Activated CD4-positive, alpha-beta memory T cell treated with anti-CD3 and anti-CD28 coated beads for 36 hours (primary cell): Measurements from ENCODE around the gene OCLN. TPM values are rescaled to one million over a fixed set of nuclear protein-coding genes. Genes with fewer than 3 reads are reported as not detected.
"Not testable (repeated sequence)": the region's sequence is repeated elsewhere in the genome, so short reads cannot be mapped to it uniquely, and the experiment has no call there.

Experiments used
- CTCF ChIA-PET: fragments of 350-600 bp; sonication (Branson Sonifier 250); formaldehyde crosslinking; loops from one replicate; lab custom pipeline; 2021; ENCODE audit warnings: antibody characterized with exemption, inconsistent platforms; lab: Charles Lee
- POLR2A ChIA-PET: fragments of 350-600 bp; sonication (Branson Sonifier 250); formaldehyde crosslinking; loops from one replicate; lab custom pipeline; 2021; ENCODE audit warnings: antibody characterized with exemption; lab: Charles Lee
- DNase-seq: peaks from one replicate; pipeline ENCODE4 v3.0.0-alpha.2; 2020
- H3K27ac Mint-ChIP-seq: one replicate; pipeline ENCODE4 v1.8.0; 2021; ENCODE audit warnings: mixed read lengths
- H3K27me3 Mint-ChIP-seq: one replicate; pipeline ENCODE4 v1.8.0; 2021; ENCODE audit warnings: mixed read lengths
- H3K36me3 Mint-ChIP-seq: one replicate; pipeline ENCODE4 v1.8.0; 2021; ENCODE audit warnings: mixed read lengths
- H3K4me1 Mint-ChIP-seq: one replicate; pipeline ENCODE4 v1.8.0; 2021; ENCODE audit warnings: low read depth, mixed read lengths
- H3K4me3 Mint-ChIP-seq: one replicate; pipeline ENCODE4 v1.8.0; 2021; ENCODE audit warnings: mild to moderate bottlenecking, mixed read lengths
- H3K9me3 Mint-ChIP-seq: one replicate; pipeline ENCODE4 v1.8.0; 2021; ENCODE audit warnings: mixed read lengths
- intact Hi-C: fragments of 100-400 bp; cut with micrococcal nuclease; formaldehyde crosslinking; loops from one replicate; pipeline ENCODE4 v1.15.1; 2023
- total RNA-seq, 2 experiments: library from RNA; stranded (reverse); gene quantifications; one replicate each; pipeline ENCODE4 v1.2.3, GENCODE V29; 2021

The OCLN gene
- total RNA-seq, 2 experiments from 2014 or later: 0.68 to 0.83 TPM

GRCh38 chr5:69467442-69468225 is 25.0 kb upstream of the OCLN start:
- CTCF ChIA-PET: no interaction called here
- no peaks in the 10 kb centered on the region for H3K36me3 Mint-ChIP-seq
- POLR2A ChIA-PET: no interaction called here
- no peaks in the 10 kb centered on the region for H3K27me3 Mint-ChIP-seq
- peaks cover 3% of the 10 kb centered on the region for H3K9me3 Mint-ChIP-seq
- no peak for DNase-seq
- H3K27ac Mint-ChIP-seq: no peak overlapping the region
- intact Hi-C loops: no loop called here
- H3K4me1 Mint-ChIP-seq: no peaks in the 10 kb centered on the region
- no peak overlapping the region for H3K4me3 Mint-ChIP-seq

- no peak for DNase-seq
- H3K4me1 Mint-ChIP-seq: no peaks in the 10 kb centered on the region
- H3K36me3 Mint-ChIP-seq: no peaks in the 10 kb centered on the region
- no peak overlapping the region for H3K27ac Mint-ChIP-seq
- no peaks in the 10 kb centered on the region for H3K27me3 Mint-ChIP-seq
- peaks cover 3% of the 10 kb centered on the region for H3K9me3 Mint-ChIP-seq
- CTCF ChIA-PET: no interaction called here
- intact Hi-C loops: no loop called here
- H3K4me3 Mint-ChIP-seq: no peak overlapping the region
- POLR2A ChIA-PET: no interaction called here
Measured at GRCh38 chr5:69468631-69469030, 24.0 kb upstream of the OCLN start.

- POLR2A ChIA-PET, CTCF ChIA-PET, intact Hi-C loops: not testable (repeated sequence)
Measured at GRCh38 chr5:69471516-69471915, 21.1 kb upstream of the OCLN start.

DNA sequence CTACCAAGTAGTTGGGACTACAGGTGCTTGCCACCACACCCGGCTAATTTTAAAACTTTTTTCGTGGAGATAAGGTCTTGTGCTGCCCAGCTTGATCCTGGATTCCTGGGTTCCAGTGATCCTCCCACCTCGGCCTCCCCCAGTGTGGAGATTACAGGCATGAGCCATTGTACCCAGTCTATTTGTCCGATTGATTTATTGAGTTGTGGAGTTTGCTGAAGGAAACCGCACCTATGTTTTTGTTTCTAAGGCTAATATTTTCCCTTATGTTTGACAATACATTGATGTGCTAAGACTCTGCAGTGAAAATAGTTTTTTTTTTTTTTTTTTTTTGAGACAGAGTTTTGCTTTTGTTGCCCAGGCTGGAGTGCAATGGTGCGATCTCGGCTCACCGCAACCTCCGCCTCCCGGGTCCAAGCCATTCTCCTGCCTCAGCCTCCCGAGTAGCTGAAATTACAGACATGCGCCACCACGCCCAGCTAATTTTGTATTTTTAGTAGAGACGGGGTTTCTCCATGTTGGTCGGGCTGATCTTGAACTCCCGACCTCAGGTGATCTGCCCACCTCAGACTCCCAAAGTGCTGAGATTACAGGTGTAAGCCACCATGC is 20.0 kb upstream of the OCLN start:
- H3K27ac Mint-ChIP-seq, DNase-seq, H3K4me3 Mint-ChIP-seq, H3K9me3 Mint-ChIP-seq, intact Hi-C loops, H3K36me3 Mint-ChIP-seq, H3K4me1 Mint-ChIP-seq, POLR2A ChIA-PET, CTCF ChIA-PET, H3K27me3 Mint-ChIP-seq: not testable (repeated sequence)

More at GRCh38 chr5:69471516-69471915, 21.1 kb upstream of the OCLN start:
- H3K27me3 Mint-ChIP-seq, DNase-seq, H3K36me3 Mint-ChIP-seq, H3K4me3 Mint-ChIP-seq, H3K4me1 Mint-ChIP-seq, H3K9me3 Mint-ChIP-seq, H3K27ac Mint-ChIP-seq: not testable (repeated sequence)

DNA sequence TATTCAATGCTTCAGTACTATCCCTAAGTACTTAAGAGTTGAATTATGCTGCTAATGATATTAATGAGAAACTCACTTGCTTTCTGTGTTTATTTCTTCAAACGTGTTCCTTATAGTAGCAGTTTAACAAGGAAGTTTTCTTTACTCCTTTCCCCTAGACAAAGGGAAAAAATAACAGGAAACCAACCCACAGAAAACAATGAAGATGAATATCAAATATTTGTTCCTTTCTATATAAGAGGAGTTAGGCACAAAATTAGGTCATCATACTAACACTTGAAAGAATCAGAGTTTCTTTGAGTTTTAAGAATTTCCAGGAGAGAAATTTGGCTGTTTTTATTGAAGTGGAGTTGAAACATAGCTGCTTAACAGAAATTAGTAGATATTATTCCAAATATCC is 15.4 kb upstream of the OCLN start:
- CTCF ChIA-PET: no interaction called here
- Mint-ChIP-seq H3K4me3 (no peak overlapping the region), H3K27me3 (no peaks in the 10 kb centered on the region), H3K9me3 (no peaks in the 10 kb centered on the region), H3K4me1 (no peaks in the 10 kb centered on the region), H3K27ac (no peak overlapping the region), H3K36me3 (no peaks in the 10 kb centered on the region)
- intact Hi-C loops: no loop called here
- no peak for DNase-seq
- POLR2A ChIA-PET: no interaction called here

DNA sequence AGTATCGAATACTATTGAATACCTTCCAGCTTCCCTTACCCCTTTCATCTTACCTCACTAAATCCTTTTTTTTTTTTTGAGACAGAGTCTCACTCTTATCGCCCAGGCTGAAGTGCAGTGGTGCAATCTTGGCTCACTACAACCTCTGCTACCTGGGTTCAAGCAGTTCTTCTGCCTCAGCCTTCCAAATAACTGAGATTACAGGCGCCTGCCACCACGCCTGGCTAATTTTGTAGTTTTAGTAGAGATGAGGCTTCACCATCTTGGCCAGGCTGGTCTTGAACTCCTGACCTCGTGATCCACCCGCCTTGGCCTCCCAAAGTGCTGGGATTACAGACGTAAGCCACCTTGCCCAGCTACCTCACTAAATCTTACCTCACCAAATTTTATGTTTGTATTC is 14.3 kb upstream of the OCLN start:
- intact Hi-C loops, H3K36me3 Mint-ChIP-seq, CTCF ChIA-PET, H3K4me3 Mint-ChIP-seq, H3K9me3 Mint-ChIP-seq, H3K27me3 Mint-ChIP-seq, DNase-seq, H3K4me1 Mint-ChIP-seq, POLR2A ChIA-PET, H3K27ac Mint-ChIP-seq: not testable (repeated sequence)

DNA sequence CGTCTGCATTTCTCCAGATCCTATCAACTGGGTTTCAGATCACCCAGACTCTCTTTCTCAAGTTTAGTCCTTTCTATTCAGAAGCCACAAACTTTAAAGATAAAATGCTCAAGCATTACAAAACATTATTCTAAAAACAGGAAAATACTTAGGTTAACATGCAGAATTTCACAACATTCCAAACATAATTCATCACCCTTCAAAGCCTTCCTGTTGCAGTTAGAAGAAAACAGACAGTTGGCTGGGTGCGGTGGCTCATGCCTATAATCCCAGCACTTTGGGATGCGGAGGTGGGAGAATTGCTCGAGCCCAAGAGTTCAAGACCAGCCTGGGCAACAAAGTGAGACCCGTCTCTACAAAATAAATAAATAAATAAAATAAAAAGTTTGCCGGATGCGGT is 7.7 kb upstream of the OCLN start:
- peaks cover 6% of the 10 kb centered on the region for H3K27me3 Mint-ChIP-seq
- intact Hi-C loops: no loop called here

GRCh38 chr5:69485471-69485870 is 7.1 kb upstream of the OCLN start:
- peaks cover 8% of the 10 kb centered on the region for H3K27me3 Mint-ChIP-seq
- intact Hi-C loops: no loop called here
- H3K4me3 Mint-ChIP-seq: no peak overlapping the region
- POLR2A ChIA-PET: no interaction called here
- CTCF ChIA-PET: no interaction called here
- H3K4me1 Mint-ChIP-seq: no peaks in the 10 kb centered on the region
- no peak for DNase-seq
- no peaks in the 10 kb centered on the region for H3K36me3 Mint-ChIP-seq
- no peak overlapping the region for H3K27ac Mint-ChIP-seq
- no peaks in the 10 kb centered on the region for H3K9me3 Mint-ChIP-seq

More for the DNA sequence above, 7.7 kb upstream of the OCLN start:
- CTCF ChIA-PET: no interaction called here
- DNase-seq: no peak
- Mint-ChIP-seq H3K9me3 (no peaks in the 10 kb centered on the region), H3K27ac (no peak overlapping the region), H3K4me1 (no peaks in the 10 kb centered on the region), H3K36me3 (no peaks in the 10 kb centered on the region), H3K4me3 (no peak overlapping the region)
- POLR2A ChIA-PET: no interaction called here

DNA sequence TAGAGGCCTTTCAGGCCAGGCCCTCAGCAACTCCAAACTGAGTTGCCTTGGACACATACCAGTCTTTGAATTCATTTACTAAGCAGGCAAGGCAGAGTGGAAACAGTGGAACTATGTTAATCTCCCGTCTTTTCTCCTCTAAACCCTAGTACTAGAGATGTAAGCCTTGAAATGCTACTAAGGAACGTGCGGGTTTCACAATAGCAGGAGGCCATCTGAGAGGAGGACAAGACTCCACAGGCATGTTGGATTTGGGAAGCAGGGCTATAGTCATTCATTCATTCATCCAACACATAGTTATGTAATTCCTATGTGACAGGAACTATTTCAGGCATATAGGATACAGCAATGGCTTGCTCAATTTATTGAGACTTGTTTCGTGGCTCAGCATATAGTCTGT is 3.3 kb upstream of the OCLN start:
- intact Hi-C loops: no loop called here
- Mint-ChIP-seq H3K27ac (no peak overlapping the region), H3K27me3 (peaks cover 33% of the 10 kb centered on the region), H3K4me1 (peaks cover 7% of the 10 kb centered on the region), H3K36me3 (no peaks in the 10 kb centered on the region), H3K9me3 (no peaks in the 10 kb centered on the region), H3K4me3 (no peak overlapping the region)
- ChIA-PET POLR2A (no interaction called here), CTCF (no interaction called here)
- no peak for DNase-seq

DNA sequence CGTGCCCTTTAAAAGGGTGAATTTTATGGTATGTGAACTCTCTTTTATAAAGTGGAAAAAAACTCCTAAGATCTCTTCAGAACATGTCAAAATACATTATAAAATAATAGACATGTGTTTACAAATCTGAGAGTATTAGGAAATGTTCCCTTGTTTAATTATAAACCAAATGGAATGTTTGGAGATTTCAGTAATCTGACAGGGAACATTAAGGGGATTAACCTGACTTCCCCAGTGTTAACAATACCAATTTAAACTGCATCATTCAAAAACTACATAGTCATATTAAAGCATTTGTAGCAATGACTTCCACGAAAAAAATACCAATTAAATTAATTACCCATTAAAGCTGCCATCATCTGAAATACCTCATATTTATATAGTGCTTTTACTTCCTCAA is 1.6 kb upstream of the OCLN start:
- Mint-ChIP-seq H3K4me3 (no peak overlapping the region), H3K27me3 (peaks cover 45% of the 10 kb centered on the region), H3K4me1 (peaks cover 7% of the 10 kb centered on the region), H3K36me3 (no peaks in the 10 kb centered on the region), H3K27ac (no peak overlapping the region), H3K9me3 (no peaks in the 10 kb centered on the region)
- intact Hi-C loops: loop anchor here (10.0 kb wide), 1 partner anchor 76 kb away; the partner anchor contains the start of gene MARVELD2
- CTCF ChIA-PET: no interaction called here
- DNase-seq: no peak
- POLR2A ChIA-PET: no interaction called here

- Mint-ChIP-seq H3K4me1 (peaks cover 7% of the 10 kb centered on the region), H3K4me3 (peak overlapping the region; percentile 73), H3K9me3 (no peaks in the 10 kb centered on the region), H3K27me3 (peaks cover 48% of the 10 kb centered on the region), H3K27ac (no peak overlapping the region), H3K36me3 (no peaks in the 10 kb centered on the region)
- no peak for DNase-seq
- intact Hi-C loops: loop anchor here (10.0 kb wide), 1 partner anchor 77 kb away; the partner anchor contains the start of gene MARVELD2
- ChIA-PET POLR2A (no interaction called here), CTCF (no interaction called here)
Measured at GRCh38 chr5:69491838-69492390, 676 bp upstream of the OCLN start.

- Mint-ChIP-seq H3K9me3 (no peaks in the 10 kb centered on the region), H3K27ac (no peak overlapping the region), H3K27me3 (peaks cover 50% of the 10 kb centered on the region), H3K36me3 (no peaks in the 10 kb centered on the region), H3K4me1 (peaks cover 7% of the 10 kb centered on the region), H3K4me3 (peak overlapping the region; percentile 73)
- ChIA-PET CTCF (interaction anchor here (1.0 kb wide), 1 partner anchor 11 kb away, joined by 4 read pairs; no protein-coding TSS in a partner anchor), POLR2A (no interaction called here)
- intact Hi-C loops: loop anchor here (10.0 kb wide), 1 partner anchor 78 kb away; the partner anchor contains the start of gene MARVELD2
- peak; percentile 16 for DNase-seq
Measured at GRCh38 chr5:69492923-69493395, 369 bp downstream of the OCLN start.
